Stimulated activated CD4-positive, alpha-beta T cell treated with anti-CD3 and anti-CD28 coated beads, Interleukin-2, amount 100 ng/mL, for 24 hours (primary cell): ENCODE data around the gene CACNA1B.
A peak's percentile ranks its signal among the peaks of the same experiment; 100 is the strongest.
"Not testable (repeated sequence)": the region's sequence is repeated elsewhere in the genome, so short reads cannot be mapped to it uniquely, and the experiment has no call there.

Experiments
- DNase-seq, 2 donors: peaks; one replicate each; pipeline ENCODE4 v3.0.0-alpha.2; 2020

CACNA1B gene

DNA sequence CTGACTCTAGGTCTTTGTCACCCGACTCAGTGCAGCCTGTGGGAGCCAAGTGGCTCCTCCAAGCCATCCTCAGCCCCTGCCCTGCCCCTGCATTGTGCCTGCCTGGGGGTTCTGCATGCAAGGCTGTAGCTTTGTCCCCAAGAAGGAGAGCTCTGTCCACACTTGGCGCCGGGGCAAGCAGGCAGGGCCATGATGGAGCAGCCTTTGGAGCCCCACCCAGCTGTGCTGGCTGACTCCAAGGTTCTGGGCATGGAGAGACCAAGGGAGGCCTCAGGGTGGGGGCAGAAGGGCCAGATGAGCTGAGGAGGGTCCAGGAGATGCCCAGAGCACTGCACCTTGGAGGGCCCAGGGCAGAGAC lies 226.2 kb downstream of the CACNA1B start:
- DNase-seq, result no peak

- peak in 1 of 2 donors; percentile 14 for DNase-seq
Observed at GRCh38 chr9:138104251-138105122, 226.9 kb downstream of the CACNA1B start.

- no peak for DNase-seq
Observed at GRCh38 chr9:138105123-138105415, 227.5 kb downstream of the CACNA1B start.

GRCh38 chr9:138105561-138106505 lies 228.3 kb downstream of the CACNA1B start:
- peak in 1 of 2 donors; percentile 12 for DNase-seq

DNA sequence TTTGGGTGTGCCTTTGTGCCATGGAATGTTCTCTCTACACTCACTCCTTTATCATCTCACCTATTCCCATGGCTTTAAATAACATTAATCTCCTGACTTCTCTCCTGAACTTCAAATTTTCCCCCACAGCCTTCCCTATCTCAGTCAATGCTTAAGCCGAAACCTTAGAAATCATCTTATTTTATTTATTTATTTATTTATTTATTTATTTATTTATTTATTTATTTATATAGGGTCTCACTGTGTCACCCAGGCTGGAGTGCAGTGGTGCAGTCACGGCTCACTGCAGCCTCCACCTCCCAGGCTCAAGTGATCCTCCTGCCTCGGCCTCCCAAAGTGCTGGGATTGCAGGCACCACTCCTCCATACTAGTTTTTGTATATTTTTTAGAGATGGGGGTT lies 229.5 kb downstream of the CACNA1B start:
- not testable (repeated sequence) for DNase-seq

GRCh38 chr9:138111607-138112006 lies 234.0 kb downstream of the CACNA1B start:
- peak in 1 of 2 donors; percentile 11 for DNase-seq

- no peak for DNase-seq
Observed at GRCh38 chr9:138112090-138112748, 234.6 kb downstream of the CACNA1B start.

DNA sequence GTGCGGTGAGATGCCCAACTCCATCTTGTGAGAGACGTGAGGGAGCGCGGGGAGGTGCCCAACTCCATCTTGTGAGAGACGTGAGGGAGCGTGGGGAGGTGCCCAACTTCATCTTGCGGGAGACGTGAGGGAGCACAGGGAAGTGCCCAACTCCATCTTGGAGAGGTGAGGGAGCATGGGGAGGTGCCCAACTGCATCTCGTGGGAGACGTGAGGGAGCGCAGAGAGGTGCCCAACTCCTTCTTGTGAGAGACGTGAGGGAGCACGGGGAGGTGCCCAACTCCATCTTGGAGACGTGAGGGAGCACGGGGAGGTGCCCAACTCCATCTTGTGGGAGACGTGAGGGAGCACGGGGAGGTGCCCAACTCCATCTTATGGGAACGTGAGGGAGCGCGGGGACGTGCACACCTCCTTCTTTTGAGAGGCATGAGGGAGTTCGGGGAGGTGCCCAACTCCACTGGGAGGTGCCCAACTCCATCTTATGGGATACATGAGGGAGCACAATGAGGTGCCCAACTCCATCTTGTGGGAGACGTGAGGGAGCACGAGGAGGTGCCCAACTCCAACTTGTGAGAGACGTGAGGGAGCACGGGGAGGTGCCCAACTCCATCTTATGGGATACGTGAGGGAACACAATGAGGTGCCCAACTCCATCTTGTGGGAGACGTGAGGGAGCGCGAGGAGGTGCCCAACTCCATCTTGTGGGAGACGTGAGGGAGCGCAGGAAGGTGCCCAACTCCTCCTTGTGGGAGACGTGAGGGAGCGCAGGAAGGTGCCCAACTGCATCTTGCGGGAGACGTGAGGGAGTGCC lies 235.4 kb downstream of the CACNA1B start:
- no peak for DNase-seq

DNA sequence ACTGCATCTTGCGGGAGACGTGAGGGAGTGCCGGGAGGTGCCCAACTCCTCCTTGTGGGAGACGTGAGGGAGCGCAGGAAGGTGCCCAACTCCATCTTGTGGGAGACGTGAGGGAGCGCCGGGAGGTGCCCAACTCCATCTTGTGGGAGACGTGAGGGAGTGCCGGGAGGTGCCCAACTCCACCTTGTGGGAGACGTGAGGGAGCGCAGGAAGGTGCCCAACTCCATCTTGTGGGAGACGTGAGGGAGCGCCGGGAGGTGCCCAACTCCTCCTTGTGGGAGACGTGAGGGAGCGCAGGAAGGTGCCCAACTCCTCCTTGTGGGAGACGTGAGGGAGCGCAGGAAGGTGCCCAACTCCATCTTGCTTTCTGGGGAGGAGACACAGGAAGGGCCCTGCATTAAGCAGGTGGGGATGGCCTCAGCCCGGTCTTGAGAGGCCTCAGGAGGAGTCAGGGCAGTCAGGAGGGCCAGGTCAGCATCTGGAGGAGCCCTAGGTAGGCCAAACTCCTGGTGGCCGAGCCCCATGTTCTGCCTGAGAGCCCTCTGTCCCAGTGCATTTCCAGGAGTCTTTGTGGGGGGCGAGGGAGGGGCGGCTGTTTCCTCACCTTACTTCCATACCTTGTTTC lies 236.2 kb downstream of the CACNA1B start:
- not testable (repeated sequence) for DNase-seq

DNA sequence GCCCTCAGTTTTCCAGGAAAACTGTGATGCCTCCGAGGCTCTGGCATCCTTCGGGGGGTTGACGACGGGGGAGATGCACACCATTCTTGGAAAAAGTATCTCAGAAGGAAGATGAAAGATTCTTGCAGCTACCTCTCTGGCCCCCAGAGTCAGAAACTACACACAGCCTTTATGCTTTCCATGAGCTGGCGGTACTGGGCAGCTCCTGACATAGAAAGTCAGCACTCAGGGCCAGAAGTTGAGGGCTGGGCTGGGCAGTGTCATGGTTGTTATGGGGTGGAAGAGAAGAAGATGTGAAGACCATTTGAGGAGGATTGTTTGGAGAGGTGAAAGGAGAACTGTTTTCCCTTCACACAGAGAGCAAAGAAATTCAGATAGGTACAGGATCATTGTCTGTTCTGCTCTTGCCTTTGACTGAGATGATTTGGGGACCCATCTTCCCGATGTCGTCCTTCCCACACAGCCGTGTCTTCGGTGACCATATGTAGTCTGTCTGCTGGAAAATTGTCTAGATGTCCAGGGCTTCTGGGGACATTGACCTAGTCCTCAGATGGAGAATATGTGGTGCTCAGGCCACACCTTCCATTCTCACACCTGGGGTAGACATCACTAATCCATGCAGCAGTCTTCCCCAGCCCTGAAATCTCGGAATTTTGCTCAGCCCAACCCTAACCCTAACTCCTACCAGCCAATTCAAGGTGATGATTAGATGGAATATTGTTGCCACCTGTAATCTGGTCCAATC lies 237.1 kb downstream of the CACNA1B start:
- no peak for DNase-seq

DNA sequence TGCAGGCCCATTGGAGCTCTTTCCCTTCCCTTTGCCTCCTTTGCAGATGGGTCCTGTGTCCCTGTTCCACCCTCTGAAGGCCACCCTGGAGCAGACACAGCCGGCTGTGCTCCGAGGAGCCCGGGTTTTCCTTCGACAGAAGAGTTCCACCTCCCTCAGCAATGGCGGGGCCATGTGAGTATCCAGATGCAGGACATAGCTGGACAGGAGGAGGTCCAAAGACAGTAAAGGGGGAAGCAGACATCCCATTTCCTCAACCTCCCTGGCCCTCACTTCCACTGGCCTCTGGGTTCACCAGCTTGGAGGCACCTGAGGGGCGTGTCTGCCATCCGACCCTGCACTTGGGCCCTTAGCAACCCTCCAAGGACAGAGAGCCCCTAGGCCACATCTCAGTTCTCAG lies 237.9 kb downstream of the CACNA1B start:
- DNase-seq, result no peak

DNA sequence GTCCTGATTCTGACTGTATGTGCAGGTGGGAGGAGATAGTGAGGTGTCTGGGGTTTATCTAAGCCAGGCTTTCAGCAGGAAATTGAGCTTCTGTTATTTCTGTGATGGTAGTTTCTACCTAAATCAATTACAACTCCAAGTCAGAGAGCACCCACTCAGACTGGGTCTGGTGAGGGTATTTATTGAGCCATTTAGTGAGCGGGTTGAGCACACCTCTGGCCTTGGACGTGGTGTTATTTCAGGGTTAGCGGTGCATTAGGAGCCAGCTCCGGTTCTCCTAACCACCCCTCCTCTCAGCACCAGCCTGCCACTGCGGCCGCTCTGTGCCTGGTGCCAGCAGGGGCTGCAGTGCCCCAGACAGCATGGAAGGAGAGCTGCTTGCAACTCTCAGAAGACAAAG lies 238.9 kb downstream of the CACNA1B start:
- no peak for DNase-seq

GRCh38 chr9:138117101-138117750 lies 239.6 kb downstream of the CACNA1B start:
- DNase-seq, result no peak

GRCh38 chr9:138117836-138118235 lies 240.3 kb downstream of the CACNA1B start:
- no peak for DNase-seq

GRCh38 chr9:138118601-138119071 lies 241.1 kb downstream of the CACNA1B start:
- DNase-seq, result no peak

- DNase-seq, result no peak
Observed at GRCh38 chr9:138119202-138120027, 241.8 kb downstream of the CACNA1B start.

DNA sequence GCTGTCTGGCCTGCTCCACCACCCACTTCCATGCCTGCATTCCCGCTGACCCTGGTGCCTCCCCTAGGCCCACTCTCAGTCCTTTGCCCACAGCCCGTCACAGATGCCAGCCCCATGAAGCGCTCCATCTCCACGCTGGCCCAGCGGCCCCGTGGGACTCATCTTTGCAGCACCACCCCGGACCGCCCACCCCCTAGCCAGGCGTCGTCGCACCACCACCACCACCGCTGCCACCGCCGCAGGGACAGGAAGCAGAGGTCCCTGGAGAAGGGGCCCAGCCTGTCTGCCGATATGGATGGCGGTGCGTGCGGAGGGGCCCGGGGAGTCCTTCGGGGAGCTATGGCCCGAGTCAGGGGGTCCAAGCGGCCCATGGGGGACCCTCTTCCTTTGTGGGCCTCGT lies 242.5 kb downstream of the CACNA1B start:
- no peak for DNase-seq

GRCh38 chr9:138120511-138121437 lies 243.2 kb downstream of the CACNA1B start:
- no peak for DNase-seq
